VCaP (cell line): ENCODE data around the gene LAMA2.
A peak's percentile ranks its signal among the peaks of the same experiment; 100 is the strongest.

Experiments used
- H3K27ac ChIP-seq: fragments of 450-650 bp; 2 replicates; pipeline ENCODE4 v1.5.1; 2017
- TF ChIP-seq, protein P1 (sequence below): fragments of 450-650 bp; conservative IDR thresholded peaks from 2 replicates; pipeline ENCODE4 v1.5.1; 2017; ENCODE audit warnings: mild to moderate bottlenecking, moderate library complexity

The LAMA2 gene

DNA sequence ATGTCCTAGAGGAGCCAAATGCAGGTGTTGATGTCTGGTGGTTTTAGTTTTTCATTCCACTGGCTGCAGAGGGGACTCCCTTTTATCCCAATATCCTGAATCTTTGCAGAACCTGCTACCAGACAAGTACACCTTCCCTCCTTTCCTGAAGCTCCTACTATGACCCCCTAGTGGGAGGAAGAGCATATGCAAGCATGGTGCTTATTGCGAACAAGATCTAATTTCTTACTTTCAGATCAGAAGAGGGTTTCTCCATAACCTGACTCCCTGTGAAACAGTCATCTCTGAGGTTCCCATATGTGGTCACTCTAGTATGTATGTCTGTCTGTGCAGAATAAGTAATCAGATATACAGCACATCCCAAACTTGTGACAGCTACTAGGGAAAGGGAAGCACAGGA is 549.8 kb downstream of the LAMA2 start:
- TF ChIP-seq, protein P1, sequence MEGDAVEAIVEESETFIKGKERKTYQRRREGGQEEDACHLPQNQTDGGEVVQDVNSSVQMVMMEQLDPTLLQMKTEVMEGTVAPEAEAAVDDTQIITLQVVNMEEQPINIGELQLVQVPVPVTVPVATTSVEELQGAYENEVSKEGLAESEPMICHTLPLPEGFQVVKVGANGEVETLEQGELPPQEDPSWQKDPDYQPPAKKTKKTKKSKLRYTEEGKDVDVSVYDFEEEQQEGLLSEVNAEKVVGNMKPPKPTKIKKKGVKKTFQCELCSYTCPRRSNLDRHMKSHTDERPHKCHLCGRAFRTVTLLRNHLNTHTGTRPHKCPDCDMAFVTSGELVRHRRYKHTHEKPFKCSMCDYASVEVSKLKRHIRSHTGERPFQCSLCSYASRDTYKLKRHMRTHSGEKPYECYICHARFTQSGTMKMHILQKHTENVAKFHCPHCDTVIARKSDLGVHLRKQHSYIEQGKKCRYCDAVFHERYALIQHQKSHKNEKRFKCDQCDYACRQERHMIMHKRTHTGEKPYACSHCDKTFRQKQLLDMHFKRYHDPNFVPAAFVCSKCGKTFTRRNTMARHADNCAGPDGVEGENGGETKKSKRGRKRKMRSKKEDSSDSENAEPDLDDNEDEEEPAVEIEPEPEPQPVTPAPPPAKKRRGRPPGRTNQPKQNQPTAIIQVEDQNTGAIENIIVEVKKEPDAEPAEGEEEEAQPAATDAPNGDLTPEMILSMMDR, result peak; percentile 34; the same call in 1 of the 2 replicates
- H3K27ac ChIP-seq, result no peak overlapping the region

DNA sequence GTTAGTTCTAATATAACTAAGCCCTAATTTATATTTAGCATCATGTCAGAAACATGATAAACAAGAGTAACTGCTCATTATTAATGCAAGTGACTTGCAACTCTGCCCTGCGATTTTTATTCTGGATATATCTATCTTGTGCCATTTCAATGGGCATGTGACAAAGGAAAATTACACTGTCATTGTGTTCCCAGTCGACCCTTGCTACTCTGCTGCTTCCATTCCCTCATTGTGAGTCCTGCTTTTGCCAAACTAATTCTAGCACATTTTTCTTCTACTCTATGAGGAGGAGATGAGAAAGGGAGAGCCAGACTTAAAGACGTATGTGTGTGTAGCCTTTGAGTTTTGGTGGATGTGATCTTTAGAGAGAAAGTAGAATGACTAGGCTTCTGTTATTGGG is 551.2 kb downstream of the LAMA2 start:
- no peak overlapping the region for H3K27ac ChIP-seq

DNA sequence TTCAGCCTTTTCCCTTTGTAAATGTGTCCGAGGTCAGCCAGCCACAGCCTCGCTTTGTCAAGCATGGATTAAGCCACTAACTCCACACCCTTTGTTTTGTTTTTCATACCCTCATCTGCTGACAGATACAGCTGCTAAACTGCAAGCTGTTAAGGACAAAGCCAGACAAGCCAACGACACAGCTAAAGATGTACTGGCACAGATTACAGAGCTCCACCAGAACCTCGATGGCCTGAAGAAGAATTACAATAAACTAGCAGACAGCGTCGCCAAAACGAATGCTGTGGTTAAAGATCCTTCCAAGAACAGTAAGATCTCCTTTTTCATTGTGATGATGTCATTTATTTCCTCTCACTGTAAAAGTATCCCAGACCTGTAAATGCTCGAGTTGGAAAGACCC is 557.8 kb downstream of the LAMA2 start:
- no peak overlapping the region for H3K27ac ChIP-seq
- TF ChIP-seq, protein P1, result peak; percentile 21; the same call in 1 of the 2 replicates

More for the DNA sequence above, 551.2 kb downstream of the LAMA2 start:
- TF ChIP-seq, protein P1, result no peak

DNA sequence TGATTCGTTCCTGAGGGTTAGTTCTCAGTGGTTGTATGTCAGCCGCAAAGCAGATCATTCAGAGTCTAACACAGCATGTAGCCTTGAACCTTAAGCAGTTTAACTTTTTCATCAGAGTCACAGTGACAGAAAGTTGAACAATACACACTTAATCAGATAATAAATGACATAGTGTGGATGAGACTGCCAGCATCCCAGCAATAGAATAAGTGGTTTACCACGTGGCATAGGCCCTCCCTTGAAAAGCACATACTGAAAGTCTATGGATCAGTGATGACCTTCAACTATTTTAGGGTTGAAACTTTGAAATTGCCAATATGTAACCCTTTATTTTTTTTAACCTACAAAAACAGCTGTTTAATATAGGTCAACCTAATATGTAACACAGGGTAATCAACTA is 561.7 kb downstream of the LAMA2 start:
- H3K27ac ChIP-seq, result no peak overlapping the region
- TF ChIP-seq, protein P1, result no peak

DNA sequence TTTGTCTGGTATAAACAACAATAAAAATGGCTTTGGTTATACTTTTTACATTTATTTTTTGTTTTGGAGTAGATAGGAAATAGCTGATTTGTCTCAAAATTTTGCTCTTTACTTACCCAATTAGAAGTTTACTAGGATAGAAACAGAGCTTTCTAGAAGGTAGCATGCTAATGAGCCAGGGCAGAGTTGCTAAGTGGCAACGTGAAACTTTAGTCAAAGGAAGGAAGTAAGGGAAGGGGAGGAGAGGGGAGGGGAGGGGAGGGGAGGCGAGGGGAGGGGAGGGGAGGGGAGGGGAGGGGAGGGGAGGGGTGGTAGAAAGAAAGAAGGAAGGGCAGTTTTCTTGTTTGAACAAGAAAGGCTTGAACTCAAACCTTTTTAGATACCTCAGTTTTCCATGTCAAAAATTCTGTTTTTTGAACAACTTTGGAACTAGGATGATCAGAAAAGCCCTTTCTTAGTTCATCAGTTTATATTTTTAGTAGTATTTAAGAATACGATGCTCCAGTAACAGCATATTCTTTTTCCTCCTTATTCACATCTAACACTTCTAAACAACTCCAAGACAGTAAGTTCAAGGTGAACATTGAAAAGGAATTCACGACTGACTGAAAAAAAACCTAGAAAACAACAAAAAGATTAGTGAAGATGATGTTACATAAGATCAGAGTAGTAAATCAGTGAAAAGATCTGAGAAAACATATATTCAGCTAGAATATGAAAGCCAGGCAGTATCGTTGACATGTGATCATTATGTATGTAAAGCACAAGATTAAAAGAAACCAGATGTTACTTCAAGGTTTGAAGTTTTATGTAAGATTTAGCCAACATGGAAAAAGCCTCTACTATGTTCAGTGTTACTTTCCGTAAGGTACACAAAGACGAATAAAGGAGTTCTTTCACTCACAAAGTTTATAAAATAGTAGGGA is 563.6 kb downstream of the LAMA2 start:
- TF ChIP-seq, protein P1, result no peak
- no peak overlapping the region for H3K27ac ChIP-seq

DNA sequence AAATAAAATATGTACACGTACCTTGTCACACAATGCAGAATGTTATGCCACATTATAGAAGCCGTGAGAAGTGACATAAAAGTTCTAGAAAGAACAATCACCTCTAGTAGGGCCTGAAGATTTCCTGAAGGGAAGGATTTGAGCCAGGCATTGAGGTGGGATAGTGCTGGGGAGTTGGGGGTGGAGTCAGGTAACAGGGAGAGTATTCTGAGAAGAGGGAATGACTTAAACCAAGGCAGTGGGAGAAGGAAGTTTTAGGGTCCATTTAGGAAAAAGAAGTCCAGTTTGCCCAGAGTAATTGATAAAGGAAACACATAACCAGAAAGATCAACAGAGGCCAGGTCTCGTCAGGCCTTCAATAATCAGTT is 564.2 kb downstream of the LAMA2 start:
- TF ChIP-seq, protein P1, result no peak
- H3K27ac ChIP-seq, result no peak overlapping the region

DNA sequence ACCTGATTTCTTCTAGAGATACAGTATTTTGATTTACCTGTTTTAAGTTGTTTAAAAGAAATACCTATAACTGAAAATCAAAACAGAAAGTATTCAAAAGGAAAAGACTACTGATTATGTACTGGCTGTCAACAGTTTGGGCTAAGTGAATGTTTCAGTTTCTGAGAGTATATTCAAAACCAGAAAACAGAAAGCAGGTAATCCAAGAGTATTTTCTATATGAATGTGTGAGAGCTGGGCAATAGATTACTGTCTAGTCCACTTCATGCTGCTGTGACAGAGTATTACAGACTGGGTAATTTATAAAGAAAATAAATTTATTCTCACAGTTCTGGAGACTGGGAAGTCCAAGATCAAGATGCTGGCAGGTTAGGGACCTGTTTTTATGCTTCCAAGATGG is 566.0 kb downstream of the LAMA2 start:
- H3K27ac ChIP-seq, result no peak overlapping the region
- TF ChIP-seq, protein P1, result no peak
